ENCODE results near the gene CCDC167.

Gene CCDC167

GRCh38 chr6:37459981-37460800 is 39.5 kb downstream of the CCDC167 start:
- no peak for DNase-seq
- H3K27me3 ChIP-seq (ENCODE audit: control insufficient read depth in 1 of 2, insufficient read depth in 1 of 2, low read length in 2 of 2) = no peaks in the 10 kb centered on the region
- WGBS = 66% methylated on average over 3 of the region's 5 CpGs
- H3K4me3 ChIP-seq (ENCODE audit: insufficient read depth in 1 of 2, low read depth in 1 of 2, low read length in 2 of 2) = no peak overlapping the region
- H3K9me3 ChIP-seq (ENCODE audit: control insufficient read depth, low read length) = no peaks in the 10 kb centered on the region
- H2BK5ac ChIP-seq (ENCODE audit: low read depth, low read length, poor library complexity, severe bottlenecking) = no peak overlapping the region
- no peak overlapping the region for H2BK12ac ChIP-seq (ENCODE audit: low read length in 2 of 2)
- H2BK15ac ChIP-seq (ENCODE audit: low read depth, poor library complexity, severe bottlenecking) = no peak overlapping the region
- H3K79me1 ChIP-seq (replicated peaks; ENCODE audit: low read length, poor library complexity, severe bottlenecking) = peaks cover 15% of the 10 kb centered on the region
- H3K23ac ChIP-seq (ENCODE audit: low read length in 2 of 2) = no peak overlapping the region
- H4K91ac ChIP-seq (ENCODE audit: low read length) = no peak overlapping the region
- no peak overlapping the region for H2BK120ac ChIP-seq (ENCODE audit: low read depth, low read length)
- peaks cover 4% of the 10 kb centered on the region for H3K4me1 ChIP-seq (ENCODE audit: control insufficient read depth, insufficient read depth, low read depth, low read length)
- H3K36me3 ChIP-seq (ENCODE audit: control insufficient read depth in 1 of 2, insufficient read depth in 2 of 2, low read depth in 1 of 2, low read length in 2 of 2) = peaks cover 53 to 70% of the 10 kb centered on the region in 2 experiments
- no peak overlapping the region for H3K27ac ChIP-seq (ENCODE audit: low read length, poor library complexity, severe bottlenecking)
- H3K9ac ChIP-seq (ENCODE audit: low read length) = no peak overlapping the region
- no peak overlapping the region for H3K14ac ChIP-seq (ENCODE audit: low read length in 2 of 2)
- H4K8ac ChIP-seq (ENCODE audit: low read length) = no peak overlapping the region
- no peak overlapping the region for H2AK5ac ChIP-seq (ENCODE audit: low read length, severe bottlenecking)
- H2AFZ ChIP-seq (ENCODE audit: low read depth, low read length) = no peak overlapping the region
- no peak overlapping the region for H3K18ac ChIP-seq (ENCODE audit: low read depth in 1 of 2, low read length in 2 of 2)
- no peak overlapping the region for H3K4me2 ChIP-seq (ENCODE audit: low read length, poor library complexity, severe bottlenecking)
- no peak overlapping the region for H3K4ac ChIP-seq (ENCODE audit: low read depth in 1 of 2, low read length in 2 of 2)

GRCh38 chr6:37456816-37457560 is 42.7 kb downstream of the CCDC167 start:
- no peak overlapping the region for H2BK120ac ChIP-seq (ENCODE audit: low read depth, low read length)
- H3K4me1 ChIP-seq (ENCODE audit: control insufficient read depth, insufficient read depth, low read depth, low read length) = peaks cover 4% of the 10 kb centered on the region
- H3K9me3 ChIP-seq (ENCODE audit: control insufficient read depth, low read length) = no peaks in the 10 kb centered on the region
- peak overlapping the region; percentile 86 for H3K9ac ChIP-seq (ENCODE audit: low read length)
- H3K14ac ChIP-seq (ENCODE audit: low read length in 2 of 2) = no peak overlapping the region
- no peak overlapping the region for H3K4me2 ChIP-seq (ENCODE audit: low read length, poor library complexity, severe bottlenecking)
- peak overlapping the region in 1 of 2 experiments; percentile 11 for H3K4me3 ChIP-seq (ENCODE audit: insufficient read depth in 1 of 2, low read depth in 1 of 2, low read length in 2 of 2)
- no peak overlapping the region for H2BK5ac ChIP-seq (ENCODE audit: low read depth, low read length, poor library complexity, severe bottlenecking)
- WGBS = 76% methylated on average over 6 of the region's 6 CpGs
- no peak overlapping the region for H2AK5ac ChIP-seq (ENCODE audit: low read length, severe bottlenecking)
- H3K36me3 ChIP-seq (ENCODE audit: control insufficient read depth in 1 of 2, insufficient read depth in 2 of 2, low read depth in 1 of 2, low read length in 2 of 2) = peaks cover 45 to 67% of the 10 kb centered on the region in 2 experiments
- H4K91ac ChIP-seq (ENCODE audit: low read length) = no peak overlapping the region
- no peak overlapping the region for H3K18ac ChIP-seq (ENCODE audit: low read depth in 1 of 2, low read length in 2 of 2)
- H3K27me3 ChIP-seq (ENCODE audit: control insufficient read depth in 1 of 2, insufficient read depth in 1 of 2, low read length in 2 of 2) = no peaks in the 10 kb centered on the region
- no peak overlapping the region for H2BK12ac ChIP-seq (ENCODE audit: low read length in 2 of 2)
- H3K79me1 ChIP-seq (replicated peaks; ENCODE audit: low read length, poor library complexity, severe bottlenecking) = peaks cover 22% of the 10 kb centered on the region
- H3K4ac ChIP-seq (ENCODE audit: low read depth in 1 of 2, low read length in 2 of 2) = no peak overlapping the region
- H3K23ac ChIP-seq (ENCODE audit: low read length in 2 of 2) = no peak overlapping the region
- no peak overlapping the region for H2BK15ac ChIP-seq (ENCODE audit: low read depth, poor library complexity, severe bottlenecking)
- H4K8ac ChIP-seq (ENCODE audit: low read length) = no peak overlapping the region
- no peak for DNase-seq
- H3K27ac ChIP-seq (ENCODE audit: low read length, poor library complexity, severe bottlenecking) = no peak overlapping the region
- H2AFZ ChIP-seq (ENCODE audit: low read depth, low read length) = no peak overlapping the region

GRCh38 chr6:37456126-37456525 is 43.6 kb downstream of the CCDC167 start:
- no peak overlapping the region for H2BK5ac ChIP-seq (ENCODE audit: low read depth, low read length, poor library complexity, severe bottlenecking)
- no peak overlapping the region for H4K8ac ChIP-seq (ENCODE audit: low read length)
- WGBS = 74% methylated on average over 5 of the region's 6 CpGs
- H3K23ac ChIP-seq (ENCODE audit: low read length in 2 of 2) = no peak overlapping the region
- H4K91ac ChIP-seq (ENCODE audit: low read length) = no peak overlapping the region
- no peak overlapping the region for H2AFZ ChIP-seq (ENCODE audit: low read depth, low read length)
- no peak overlapping the region for H2BK15ac ChIP-seq (ENCODE audit: low read depth, poor library complexity, severe bottlenecking)
- no peak overlapping the region for H3K4ac ChIP-seq (ENCODE audit: low read depth in 1 of 2, low read length in 2 of 2)
- H3K9ac ChIP-seq (ENCODE audit: low read length) = peak overlapping the region; percentile 86
- H3K18ac ChIP-seq (ENCODE audit: low read depth in 1 of 2, low read length in 2 of 2) = no peak overlapping the region
- no peak overlapping the region for H3K14ac ChIP-seq (ENCODE audit: low read length in 2 of 2)
- no peak overlapping the region for H2BK12ac ChIP-seq (ENCODE audit: low read length in 2 of 2)
- no peaks in the 10 kb centered on the region for H3K9me3 ChIP-seq (ENCODE audit: control insufficient read depth, low read length)
- no peaks in the 10 kb centered on the region for H3K27me3 ChIP-seq (ENCODE audit: control insufficient read depth in 1 of 2, insufficient read depth in 1 of 2, low read length in 2 of 2)
- H3K4me2 ChIP-seq (ENCODE audit: low read length, poor library complexity, severe bottlenecking) = no peak overlapping the region
- no peak overlapping the region for H2AK5ac ChIP-seq (ENCODE audit: low read length, severe bottlenecking)
- DNase-seq = peak; percentile 7
- H2BK120ac ChIP-seq (ENCODE audit: low read depth, low read length) = no peak overlapping the region
- H3K36me3 ChIP-seq (ENCODE audit: control insufficient read depth in 1 of 2, insufficient read depth in 2 of 2, low read depth in 1 of 2, low read length in 2 of 2) = peaks cover 44 to 63% of the 10 kb centered on the region in 2 experiments
- no peak overlapping the region for H3K4me3 ChIP-seq (ENCODE audit: insufficient read depth in 1 of 2, low read depth in 1 of 2, low read length in 2 of 2)
- H3K4me1 ChIP-seq (ENCODE audit: control insufficient read depth, insufficient read depth, low read depth, low read length) = peaks cover 2% of the 10 kb centered on the region
- H3K79me1 ChIP-seq (replicated peaks; ENCODE audit: low read length, poor library complexity, severe bottlenecking) = peaks cover 24% of the 10 kb centered on the region
- H3K27ac ChIP-seq (ENCODE audit: low read length, poor library complexity, severe bottlenecking) = no peak overlapping the region

- H2BK12ac ChIP-seq (ENCODE audit: low read length in 2 of 2) = no peak overlapping the region
- no peak overlapping the region for H3K27ac ChIP-seq (ENCODE audit: low read length, poor library complexity, severe bottlenecking)
- H4K8ac ChIP-seq (ENCODE audit: low read length) = no peak overlapping the region
- H3K4me3 ChIP-seq (ENCODE audit: insufficient read depth in 1 of 2, low read depth in 1 of 2, low read length in 2 of 2) = no peak overlapping the region
- WGBS = 95% methylated on average over 8 of the region's 8 CpGs
- peaks cover 20% of the 10 kb centered on the region for H3K79me1 ChIP-seq (replicated peaks; ENCODE audit: low read length, poor library complexity, severe bottlenecking)
- H2BK5ac ChIP-seq (ENCODE audit: low read depth, low read length, poor library complexity, severe bottlenecking) = no peak overlapping the region
- no peak overlapping the region for H2BK15ac ChIP-seq (ENCODE audit: low read depth, poor library complexity, severe bottlenecking)
- H2AK5ac ChIP-seq (ENCODE audit: low read length, severe bottlenecking) = no peak overlapping the region
- H3K9ac ChIP-seq (ENCODE audit: low read length) = peak overlapping the region; percentile 68
- H3K36me3 ChIP-seq (ENCODE audit: control insufficient read depth in 1 of 2, insufficient read depth in 2 of 2, low read depth in 1 of 2, low read length in 2 of 2) = peaks cover 35 to 60% of the 10 kb centered on the region in 2 experiments
- H3K27me3 ChIP-seq (ENCODE audit: control insufficient read depth in 1 of 2, insufficient read depth in 1 of 2, low read length in 2 of 2) = no peaks in the 10 kb centered on the region
- no peaks in the 10 kb centered on the region for H3K4me1 ChIP-seq (ENCODE audit: control insufficient read depth, insufficient read depth, low read depth, low read length)
- H3K14ac ChIP-seq (ENCODE audit: low read length in 2 of 2) = no peak overlapping the region
- H4K91ac ChIP-seq (ENCODE audit: low read length) = no peak overlapping the region
- H3K4me2 ChIP-seq (ENCODE audit: low read length, poor library complexity, severe bottlenecking) = no peak overlapping the region
- no peak overlapping the region for H2AFZ ChIP-seq (ENCODE audit: low read depth, low read length)
- no peak overlapping the region for H3K18ac ChIP-seq (ENCODE audit: low read depth in 1 of 2, low read length in 2 of 2)
- H3K23ac ChIP-seq (ENCODE audit: low read length in 2 of 2) = no peak overlapping the region
- no peak overlapping the region for H3K4ac ChIP-seq (ENCODE audit: low read depth in 1 of 2, low read length in 2 of 2)
- no peak for DNase-seq
- no peak overlapping the region for H2BK120ac ChIP-seq (ENCODE audit: low read depth, low read length)
- H3K9me3 ChIP-seq (ENCODE audit: control insufficient read depth, low read length) = no peaks in the 10 kb centered on the region
These were observed 45.1 kb downstream of the CCDC167 start for GRCh38 chr6:37454420-37455140.
